ENCODE results near the gene SELENOO.
A peak's percentile ranks its signal among the peaks of the same experiment; 100 is the strongest.

Gene SELENOO

GRCh38 chr22:50186181-50186714 is 14.6 kb upstream of the SELENOO start:
- H3K23ac ChIP-seq (ENCODE audit: low read length in 2 of 2) = no peak overlapping the region
- H2BK12ac ChIP-seq (ENCODE audit: low read length in 2 of 2) = no peak overlapping the region
- H2BK120ac ChIP-seq (ENCODE audit: low read depth, low read length) = peak overlapping the region; percentile 77
- 1% methylated on average over 32 of the region's 47 CpGs for WGBS
- H3K9ac ChIP-seq (ENCODE audit: low read length) = peak overlapping the region; percentile 81
- H3K27me3 ChIP-seq (ENCODE audit: control insufficient read depth in 1 of 2, insufficient read depth in 1 of 2, low read length in 2 of 2) = no peaks in the 10 kb centered on the region
- peak overlapping the region; percentile 75 for H2BK15ac ChIP-seq (ENCODE audit: low read depth, poor library complexity, severe bottlenecking)
- no peak overlapping the region for H3K27ac ChIP-seq (ENCODE audit: low read length, poor library complexity, severe bottlenecking)
- peaks cover 50% of the 10 kb centered on the region for H3K4me1 ChIP-seq (ENCODE audit: control insufficient read depth, insufficient read depth, low read depth, low read length)
- no peak overlapping the region for H2AFZ ChIP-seq (ENCODE audit: low read depth, low read length)
- peak overlapping the region; percentile 70 to 80 for H3K18ac ChIP-seq (ENCODE audit: low read depth in 1 of 2, low read length in 2 of 2)
- H4K8ac ChIP-seq (ENCODE audit: low read length) = peak overlapping the region; percentile 69
- H3K79me1 ChIP-seq (replicated peaks; ENCODE audit: low read length, poor library complexity, severe bottlenecking) = peaks cover 16% of the 10 kb centered on the region
- DNase-seq = no peak
- no peaks in the 10 kb centered on the region for H3K9me3 ChIP-seq (ENCODE audit: control insufficient read depth, low read length)
- no peak overlapping the region for H2AK5ac ChIP-seq (ENCODE audit: low read length, severe bottlenecking)
- H3K36me3 ChIP-seq (ENCODE audit: control insufficient read depth in 1 of 2, insufficient read depth in 2 of 2, low read depth in 1 of 2, low read length in 2 of 2) = peaks cover 4 to 11% of the 10 kb centered on the region in 2 experiments
- peak overlapping the region; percentile 58 for H4K91ac ChIP-seq (ENCODE audit: low read length)
- H3K4me3 ChIP-seq (ENCODE audit: insufficient read depth in 1 of 2, low read depth in 1 of 2, low read length in 2 of 2) = peak overlapping the region; percentile 79 to 84
- H3K14ac ChIP-seq (ENCODE audit: low read length in 2 of 2) = peak overlapping the region in 1 of 2 experiments; percentile 76
- H3K4ac ChIP-seq (ENCODE audit: low read depth in 1 of 2, low read length in 2 of 2) = peak overlapping the region in 1 of 2 experiments; percentile 22
- H3K4me2 ChIP-seq (ENCODE audit: low read length, poor library complexity, severe bottlenecking) = peak overlapping the region; percentile 89
- H2BK5ac ChIP-seq (ENCODE audit: low read depth, low read length, poor library complexity, severe bottlenecking) = no peak overlapping the region

DNA sequence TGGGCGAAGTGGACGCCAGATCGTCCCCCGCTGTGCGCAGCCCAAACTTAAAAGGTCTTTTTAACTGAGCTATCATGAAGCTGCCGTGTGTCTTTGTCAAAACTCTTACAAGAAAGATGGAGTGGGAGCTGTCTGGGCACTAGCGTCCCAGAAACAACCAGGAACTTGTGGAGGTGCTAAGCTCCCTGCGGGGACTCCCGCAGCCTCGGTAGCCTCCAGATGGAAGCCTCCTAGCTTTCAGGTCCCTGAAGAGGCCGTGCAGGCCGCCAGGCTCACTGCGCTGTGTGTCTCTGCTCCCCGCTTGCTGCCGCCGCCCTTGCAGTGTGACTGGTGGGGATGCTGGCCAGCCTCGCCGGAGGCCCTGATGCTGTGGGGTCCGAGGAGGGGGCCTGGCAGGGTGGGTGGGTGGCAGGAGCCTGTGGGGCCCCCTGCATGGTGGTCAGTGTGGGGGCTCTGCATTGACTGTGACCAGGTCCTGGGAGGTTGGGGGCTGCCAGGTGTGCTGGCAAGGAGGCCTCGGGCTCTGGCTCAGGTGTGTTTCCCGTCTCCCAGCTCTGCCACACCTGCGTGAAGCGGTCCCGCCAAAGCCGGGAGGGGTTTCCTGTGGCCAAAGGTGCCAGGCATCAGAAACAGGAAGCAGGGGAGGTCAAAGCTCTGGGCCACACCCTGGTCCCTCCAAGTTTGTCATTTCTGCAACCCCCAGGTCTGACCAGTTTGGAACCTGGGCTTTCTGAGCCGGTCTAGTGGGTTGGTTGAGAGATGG is 13.9 kb upstream of the SELENOO start:
- no peak overlapping the region for H3K27ac ChIP-seq (ENCODE audit: low read length, poor library complexity, severe bottlenecking)
- H3K36me3 ChIP-seq (ENCODE audit: control insufficient read depth in 1 of 2, insufficient read depth in 2 of 2, low read depth in 1 of 2, low read length in 2 of 2) = peaks cover 4 to 13% of the 10 kb centered on the region in 2 experiments
- H3K4ac ChIP-seq (ENCODE audit: low read depth in 1 of 2, low read length in 2 of 2) = peak overlapping the region in 1 of 2 experiments; percentile 22
- H3K4me1 ChIP-seq (ENCODE audit: control insufficient read depth, insufficient read depth, low read depth, low read length) = peaks cover 56% of the 10 kb centered on the region
- H3K27me3 ChIP-seq (ENCODE audit: control insufficient read depth in 1 of 2, insufficient read depth in 1 of 2, low read length in 2 of 2) = no peaks in the 10 kb centered on the region
- H2BK120ac ChIP-seq (ENCODE audit: low read depth, low read length) = no peak overlapping the region
- H2BK5ac ChIP-seq (ENCODE audit: low read depth, low read length, poor library complexity, severe bottlenecking) = no peak overlapping the region
- no peak overlapping the region for H3K23ac ChIP-seq (ENCODE audit: low read length in 2 of 2)
- WGBS = 43% methylated on average over 26 of the region's 26 CpGs
- no peaks in the 10 kb centered on the region for H3K9me3 ChIP-seq (ENCODE audit: control insufficient read depth, low read length)
- H2AK5ac ChIP-seq (ENCODE audit: low read length, severe bottlenecking) = peak overlapping the region; percentile 22
- peak overlapping the region; percentile 22 to 80 for H3K18ac ChIP-seq (ENCODE audit: low read depth in 1 of 2, low read length in 2 of 2)
- H2AFZ ChIP-seq (ENCODE audit: low read depth, low read length) = no peak overlapping the region
- H3K4me3 ChIP-seq (ENCODE audit: insufficient read depth in 1 of 2, low read depth in 1 of 2, low read length in 2 of 2) = peak overlapping the region; percentile 79 to 84
- H3K79me1 ChIP-seq (replicated peaks; ENCODE audit: low read length, poor library complexity, severe bottlenecking) = peaks cover 16% of the 10 kb centered on the region
- H4K91ac ChIP-seq (ENCODE audit: low read length) = peak overlapping the region; percentile 58
- H2BK15ac ChIP-seq (ENCODE audit: low read depth, poor library complexity, severe bottlenecking) = no peak overlapping the region
- DNase-seq = peak; percentile 51
- peak overlapping the region; percentile 81 for H3K9ac ChIP-seq (ENCODE audit: low read length)
- H4K8ac ChIP-seq (ENCODE audit: low read length) = peak overlapping the region; percentile 1
- no peak overlapping the region for H3K14ac ChIP-seq (ENCODE audit: low read length in 2 of 2)
- H3K4me2 ChIP-seq (ENCODE audit: low read length, poor library complexity, severe bottlenecking) = peak overlapping the region; percentile 89
- H2BK12ac ChIP-seq (ENCODE audit: low read length in 2 of 2) = peak overlapping the region in 1 of 2 experiments; percentile 16

DNA sequence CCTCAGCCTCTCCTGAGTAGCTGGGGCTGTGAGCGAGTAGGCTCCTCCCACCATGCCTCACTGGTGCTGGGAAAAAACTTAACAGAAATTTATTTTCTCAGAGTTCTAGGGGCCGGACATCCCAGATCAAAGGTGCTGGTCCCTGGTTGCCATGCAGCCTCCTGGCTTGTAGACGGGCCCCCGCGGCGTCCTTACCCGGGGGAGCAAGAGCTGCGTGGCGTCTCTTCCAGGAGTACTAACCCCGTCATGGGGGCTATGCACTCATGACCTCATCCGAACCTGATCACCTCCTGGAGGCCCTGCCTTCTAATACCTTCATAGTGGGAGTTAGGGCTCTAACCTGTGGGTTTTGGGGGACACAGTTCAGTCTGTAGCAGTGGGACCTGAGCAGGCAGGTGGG is 12.5 kb upstream of the SELENOO start:
- Histone ChIP-seq H3K9ac (ENCODE audit: low read length) (no peak overlapping the region), H3K18ac (ENCODE audit: low read depth in 1 of 2, low read length in 2 of 2) (no peak overlapping the region), H3K27me3 (ENCODE audit: control insufficient read depth in 1 of 2, insufficient read depth in 1 of 2, low read length in 2 of 2) (no peaks in the 10 kb centered on the region), H2BK5ac (ENCODE audit: low read depth, low read length, poor library complexity, severe bottlenecking) (no peak overlapping the region), H3K79me1 (replicated peaks; ENCODE audit: low read length, poor library complexity, severe bottlenecking) (peaks cover 25% of the 10 kb centered on the region), H3K4ac (ENCODE audit: low read depth in 1 of 2, low read length in 2 of 2) (no peak overlapping the region), H3K9me3 (ENCODE audit: control insufficient read depth, low read length) (no peaks in the 10 kb centered on the region), H3K23ac (ENCODE audit: low read length in 2 of 2) (no peak overlapping the region), H2BK120ac (ENCODE audit: low read depth, low read length) (no peak overlapping the region), H2BK15ac (ENCODE audit: low read depth, poor library complexity, severe bottlenecking) (no peak overlapping the region), H3K14ac (ENCODE audit: low read length in 2 of 2) (no peak overlapping the region), H4K91ac (ENCODE audit: low read length) (no peak overlapping the region), H2AK5ac (ENCODE audit: low read length, severe bottlenecking) (no peak overlapping the region), H3K4me3 (ENCODE audit: insufficient read depth in 1 of 2, low read depth in 1 of 2, low read length in 2 of 2) (no peak overlapping the region), H3K4me1 (ENCODE audit: control insufficient read depth, insufficient read depth, low read depth, low read length) (peaks cover 62% of the 10 kb centered on the region), H3K4me2 (ENCODE audit: low read length, poor library complexity, severe bottlenecking) (no peak overlapping the region), H4K8ac (ENCODE audit: low read length) (no peak overlapping the region), H2BK12ac (ENCODE audit: low read length in 2 of 2) (no peak overlapping the region), H3K36me3 (ENCODE audit: control insufficient read depth in 1 of 2, insufficient read depth in 2 of 2, low read depth in 1 of 2, low read length in 2 of 2) (peaks cover 4 to 27% of the 10 kb centered on the region in 2 experiments), H2AFZ (ENCODE audit: low read depth, low read length) (no peak overlapping the region), H3K27ac (ENCODE audit: low read length, poor library complexity, severe bottlenecking) (no peak overlapping the region)
- DNase-seq = no peak
- WGBS = 99% methylated on average over 11 of the region's 11 CpGs

- Histone ChIP-seq H2AK5ac (ENCODE audit: low read length, severe bottlenecking) (no peak overlapping the region), H2AFZ (ENCODE audit: low read depth, low read length) (no peak overlapping the region), H3K27me3 (ENCODE audit: control insufficient read depth in 1 of 2, insufficient read depth in 1 of 2, low read length in 2 of 2) (no peaks in the 10 kb centered on the region), H2BK12ac (ENCODE audit: low read length in 2 of 2) (no peak overlapping the region), H3K36me3 (ENCODE audit: control insufficient read depth in 1 of 2, insufficient read depth in 2 of 2, low read depth in 1 of 2, low read length in 2 of 2) (peaks cover 11 to 37% of the 10 kb centered on the region in 2 experiments), H4K91ac (ENCODE audit: low read length) (peak overlapping the region; percentile 19), H2BK15ac (ENCODE audit: low read depth, poor library complexity, severe bottlenecking) (no peak overlapping the region), H3K9ac (ENCODE audit: low read length) (no peak overlapping the region), H3K4me1 (ENCODE audit: control insufficient read depth, insufficient read depth, low read depth, low read length) (peaks cover 59% of the 10 kb centered on the region), H3K9me3 (ENCODE audit: control insufficient read depth, low read length) (no peaks in the 10 kb centered on the region), H3K14ac (ENCODE audit: low read length in 2 of 2) (no peak overlapping the region), H3K79me1 (replicated peaks; ENCODE audit: low read length, poor library complexity, severe bottlenecking) (peaks cover 34% of the 10 kb centered on the region), H3K4ac (ENCODE audit: low read depth in 1 of 2, low read length in 2 of 2) (no peak overlapping the region), H4K8ac (ENCODE audit: low read length) (no peak overlapping the region), H3K4me3 (ENCODE audit: insufficient read depth in 1 of 2, low read depth in 1 of 2, low read length in 2 of 2) (no peak overlapping the region), H2BK5ac (ENCODE audit: low read depth, low read length, poor library complexity, severe bottlenecking) (no peak overlapping the region), H3K4me2 (ENCODE audit: low read length, poor library complexity, severe bottlenecking) (no peak overlapping the region), H3K27ac (ENCODE audit: low read length, poor library complexity, severe bottlenecking) (no peak overlapping the region), H3K18ac (ENCODE audit: low read depth in 1 of 2, low read length in 2 of 2) (peak overlapping the region in 1 of 2 experiments; percentile 97), H3K23ac (ENCODE audit: low read length in 2 of 2) (no peak overlapping the region), H2BK120ac (ENCODE audit: low read depth, low read length) (no peak overlapping the region)
- WGBS = 96% methylated on average over 19 of the region's 20 CpGs
- no peak for DNase-seq
Measured at GRCh38 chr22:50189184-50189848, 11.5 kb upstream of the SELENOO start.
